Activated T-helper 9 cell treated with anti-CD3 and anti-CD28 coated beads, Interleukin-2, amount 50 U/mL, for 16 hours (primary cell): ENCODE measurements around the gene ATP2B2.
"Not testable (repeated sequence)": the region's sequence is repeated elsewhere in the genome, so short reads cannot be mapped to it uniquely, and the experiment has no call there.

Experiments
- DNase-seq: peaks from one replicate; pipeline ENCODE4 v3.0.0-alpha.2; 2020; ENCODE audit warnings: low read depth

The ATP2B2 gene

DNA sequence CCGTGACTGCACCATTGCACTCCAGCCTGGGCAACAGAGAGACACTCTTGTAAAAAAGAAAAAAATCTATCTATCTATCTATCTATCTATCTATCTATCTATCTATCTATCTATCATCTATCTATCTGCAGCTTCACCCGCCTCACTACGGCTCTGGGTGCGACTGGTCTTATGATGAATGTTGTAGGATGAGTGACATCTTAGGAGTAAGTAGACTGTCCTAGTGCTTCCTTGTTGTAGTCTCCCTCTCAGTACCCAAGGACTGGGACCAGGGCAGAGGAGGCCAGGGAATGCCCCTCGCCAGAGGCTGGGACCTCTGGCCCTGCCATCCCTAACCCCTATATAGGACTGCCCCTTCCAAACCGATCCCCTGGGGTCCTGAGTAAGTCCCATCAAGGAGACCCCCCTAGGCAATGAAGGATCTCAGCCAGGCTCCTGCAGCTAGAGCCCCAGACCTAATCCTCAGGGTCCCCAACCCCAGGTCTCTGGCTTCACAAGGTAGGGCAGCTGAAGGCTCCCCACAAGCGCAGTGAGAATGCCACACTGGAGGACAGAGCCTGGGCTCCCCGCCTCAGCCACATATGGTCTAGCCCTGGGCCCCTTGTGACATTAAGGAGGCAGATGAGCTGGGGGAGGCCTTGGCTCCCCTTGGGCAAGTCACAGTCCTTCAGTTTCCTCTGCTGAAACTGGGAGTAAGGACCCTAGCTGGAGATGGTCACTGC lies 183.6 kb downstream of the ATP2B2 start:
- DNase-seq, result no peak

- no peak for DNase-seq
These were observed 185.1 kb downstream of the ATP2B2 start for GRCh38 chr3:10320320-10320677.

GRCh38 chr3:10319804-10320203 lies 185.6 kb downstream of the ATP2B2 start:
- no peak for DNase-seq

DNA sequence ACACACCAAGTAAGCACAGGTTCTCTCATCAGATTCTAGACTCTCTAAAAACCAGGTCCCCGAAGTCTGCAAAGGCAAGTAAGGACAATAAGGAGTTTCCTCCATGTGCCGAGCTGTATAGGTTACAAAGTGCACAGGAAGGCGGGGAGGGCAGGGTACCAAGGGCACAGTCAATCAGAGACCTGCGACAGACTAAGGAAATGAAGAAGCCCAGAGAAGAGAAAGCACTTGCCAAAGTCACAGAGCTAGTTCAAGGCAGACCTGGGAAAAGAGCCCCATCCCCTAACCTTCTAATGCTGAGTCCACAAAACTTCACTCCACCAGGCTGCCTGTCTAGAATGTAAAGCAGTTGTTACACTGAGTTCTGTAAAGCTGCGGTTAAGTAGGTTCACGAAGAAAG lies 186.1 kb downstream of the ATP2B2 start:
- no peak for DNase-seq

GRCh38 chr3:10317961-10318350 lies 187.4 kb downstream of the ATP2B2 start:
- no peak for DNase-seq

GRCh38 chr3:10317311-10317960 lies 187.9 kb downstream of the ATP2B2 start:
- DNase-seq, result no peak

DNA sequence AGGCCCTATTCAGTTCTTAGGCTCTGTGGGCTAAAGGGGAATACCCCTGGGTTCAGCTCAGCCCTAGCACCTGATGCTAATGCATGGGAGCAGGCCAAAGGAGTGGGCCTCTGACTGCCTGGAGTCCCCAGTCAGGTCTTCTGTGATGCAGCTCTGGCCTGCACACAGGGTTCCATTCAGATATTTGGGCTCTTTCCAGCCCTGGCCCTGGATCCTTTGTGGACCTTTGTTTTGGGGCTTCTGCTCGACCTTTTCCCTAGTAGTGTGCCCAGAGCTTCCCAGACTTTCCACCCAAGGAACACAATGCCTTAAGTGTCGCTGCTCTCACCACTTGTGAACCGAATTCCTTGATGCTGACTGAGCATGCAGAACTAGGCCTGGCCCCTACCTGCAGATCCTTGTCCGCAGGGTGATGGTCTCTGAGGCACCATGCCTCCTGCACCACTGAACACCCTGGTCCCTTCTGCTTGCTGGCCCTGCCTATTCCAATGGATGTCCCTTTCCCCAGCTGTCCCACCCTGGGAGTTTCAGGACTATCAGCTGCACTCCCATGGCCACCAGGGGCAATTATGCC lies 189.5 kb downstream of the ATP2B2 start:
- no peak for DNase-seq

GRCh38 chr3:10315101-10315500 lies 190.3 kb downstream of the ATP2B2 start:
- no peak for DNase-seq

DNA sequence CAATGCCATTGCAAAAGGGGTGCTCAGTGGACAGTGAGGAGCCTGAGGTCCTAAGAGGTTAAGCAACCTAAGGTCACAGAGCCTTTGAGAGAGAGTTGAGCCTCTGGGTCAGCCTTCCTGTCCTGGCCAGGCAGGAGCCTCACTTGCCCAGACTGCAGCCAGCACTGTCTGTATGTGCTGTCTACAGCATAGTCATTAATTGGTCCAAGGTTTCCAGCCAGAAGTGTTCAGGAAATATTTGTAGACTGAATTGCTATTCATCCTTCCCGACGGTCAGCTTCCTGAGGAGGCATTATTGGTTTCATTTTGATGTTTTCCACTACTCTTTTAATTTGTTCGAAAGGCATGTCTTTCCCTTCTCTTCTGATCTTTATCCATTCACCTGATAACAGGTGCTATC lies 192.5 kb downstream of the ATP2B2 start:
- no peak for DNase-seq

DNA sequence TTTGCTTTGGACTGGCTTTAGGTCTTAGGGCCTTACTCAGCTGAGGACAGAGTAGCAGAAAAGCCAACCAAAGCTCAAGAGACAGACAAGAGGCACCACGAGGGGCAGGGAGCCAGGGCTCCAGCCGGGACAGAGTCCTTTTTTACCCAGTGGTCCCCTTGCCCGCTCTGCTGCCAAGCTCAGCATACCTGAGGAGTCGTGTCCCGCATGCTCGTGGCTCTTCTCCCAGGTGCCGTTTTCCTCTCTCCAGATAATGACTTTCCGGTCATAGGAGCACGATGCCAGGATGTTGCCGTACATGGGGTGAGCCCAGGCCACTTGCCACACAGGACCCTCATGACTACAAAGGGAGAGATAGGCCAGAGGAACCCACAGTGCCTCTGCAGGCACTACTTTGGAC lies 193.0 kb downstream of the ATP2B2 start:
- DNase-seq, result no peak

GRCh38 chr3:10311710-10312109 lies 193.7 kb downstream of the ATP2B2 start:
- no peak for DNase-seq

DNA sequence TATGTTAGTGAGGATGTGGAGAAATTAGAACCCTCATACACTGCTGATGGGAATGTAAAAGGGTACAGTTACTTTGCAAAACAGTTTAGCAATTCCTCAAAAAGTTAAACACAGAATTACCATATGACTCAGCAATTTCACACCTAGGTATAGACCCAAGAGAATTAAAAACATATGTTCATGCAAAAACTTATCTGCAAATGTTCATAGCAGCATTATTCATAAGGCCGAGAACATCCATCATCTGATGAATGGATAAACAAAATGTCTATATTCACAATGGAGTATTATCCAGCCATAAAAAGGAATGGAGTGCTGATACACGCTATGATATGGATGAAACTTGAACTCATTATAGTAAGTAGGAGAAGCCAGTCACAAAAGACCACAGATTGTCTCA lies 194.8 kb downstream of the ATP2B2 start:
- DNase-seq, result no peak

DNA sequence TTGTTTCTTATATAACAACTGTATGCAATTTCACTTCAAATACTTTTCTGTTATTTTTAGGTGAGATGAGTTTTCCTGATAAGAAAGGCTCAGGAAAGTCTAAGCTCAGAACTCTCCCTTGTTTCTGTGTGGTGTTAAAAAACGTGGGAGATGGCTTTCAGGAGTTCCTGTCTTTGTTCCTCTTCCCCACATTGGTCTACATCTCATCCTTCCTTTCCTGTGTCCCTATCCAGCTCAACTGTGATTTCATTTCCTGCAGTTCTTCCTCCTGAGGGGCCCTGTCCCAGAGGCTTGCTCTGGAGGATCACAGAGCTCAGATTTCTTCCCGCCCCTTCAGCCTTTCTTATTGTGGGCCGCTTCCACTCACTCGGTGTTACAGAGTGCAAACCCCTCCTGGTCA lies 195.7 kb downstream of the ATP2B2 start:
- no peak for DNase-seq

DNA sequence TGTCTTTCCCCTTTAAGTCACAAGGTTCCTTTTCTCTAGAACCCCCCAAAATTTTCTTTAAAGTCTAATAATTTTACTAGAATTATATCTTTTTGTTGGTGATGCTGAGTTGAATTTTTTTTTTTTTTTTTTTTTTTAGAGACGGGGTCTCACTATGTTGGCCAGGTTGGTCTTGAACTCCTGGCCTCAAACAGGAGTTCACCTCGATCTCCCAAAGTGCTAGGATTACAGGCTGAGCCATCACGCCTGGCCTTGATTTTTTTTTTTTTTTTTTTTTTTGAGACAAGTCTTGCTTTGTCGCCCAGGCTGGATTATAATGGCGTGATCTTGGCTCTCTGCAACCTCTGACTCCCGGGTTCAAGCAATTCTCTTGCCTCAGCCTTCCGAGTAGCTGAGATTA lies 196.7 kb downstream of the ATP2B2 start:
- no peak for DNase-seq

DNA sequence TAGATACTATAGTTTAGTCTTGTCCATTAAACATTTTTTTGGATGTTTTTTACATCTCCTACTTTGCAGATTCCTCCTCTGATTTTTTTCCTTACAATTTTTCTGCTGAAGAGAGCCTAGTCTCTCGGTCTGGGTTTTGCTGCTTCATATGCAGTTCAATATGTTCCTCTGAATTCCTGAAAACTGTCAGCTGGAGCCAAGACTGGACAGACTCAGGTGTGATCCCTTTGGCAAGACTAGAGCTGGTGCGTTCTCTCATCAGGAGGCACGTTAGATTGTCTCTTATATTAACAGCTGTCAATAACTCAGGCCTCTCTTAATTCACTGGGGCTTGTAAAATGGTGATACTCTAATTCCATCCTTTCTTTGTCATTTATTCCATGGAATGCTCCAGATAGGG lies 199.2 kb downstream of the ATP2B2 start:
- no peak for DNase-seq

- DNase-seq, result no peak
These were observed 200.0 kb downstream of the ATP2B2 start for GRCh38 chr3:10305331-10305902.

DNA sequence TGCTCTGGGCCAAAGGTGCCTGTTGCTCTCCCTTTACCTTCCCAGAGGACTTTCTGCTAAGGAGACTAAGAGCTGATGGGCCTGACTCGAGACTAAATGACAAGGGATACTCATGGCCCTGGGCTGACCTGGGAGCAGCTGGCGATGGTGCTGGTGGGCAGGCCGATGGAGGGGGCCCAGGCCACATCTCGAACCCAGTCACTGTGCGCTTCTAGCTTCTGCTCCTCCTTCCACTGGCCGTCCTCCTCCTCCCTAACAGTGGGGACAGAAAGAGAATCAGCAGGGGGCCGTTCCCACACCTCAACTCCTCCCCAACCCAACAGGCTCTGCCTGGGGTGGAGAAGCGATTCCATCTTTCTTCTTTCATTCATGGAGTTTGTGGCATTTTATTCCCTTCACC lies 200.5 kb downstream of the ATP2B2 start:
- no peak for DNase-seq

GRCh38 chr3:10303785-10304184 lies 201.6 kb downstream of the ATP2B2 start:
- DNase-seq, result no peak

GRCh38 chr3:10303105-10303504 lies 202.3 kb downstream of the ATP2B2 start:
- DNase-seq, result no peak

DNA sequence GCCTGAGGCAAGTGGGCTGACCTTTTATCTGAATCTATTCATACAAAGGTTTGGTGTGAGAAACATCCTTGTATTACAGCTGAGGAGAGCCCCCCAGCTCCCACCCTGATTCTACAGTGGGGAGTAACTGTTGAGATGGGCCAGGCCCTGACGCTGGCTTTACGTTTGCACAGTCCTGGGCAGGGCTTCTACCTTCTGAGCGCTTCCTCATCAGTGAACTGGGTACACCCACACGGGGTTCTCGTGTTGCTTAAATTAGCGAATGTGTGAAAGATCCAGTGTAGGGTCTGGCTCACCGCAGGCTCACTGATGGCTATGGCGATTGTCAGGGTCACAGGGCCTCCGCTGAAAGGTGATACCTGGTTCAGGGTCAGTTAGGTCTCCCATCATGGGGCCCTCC lies 205.3 kb downstream of the ATP2B2 start:
- DNase-seq, result no peak

GRCh38 chr3:10299679-10300078 lies 205.7 kb downstream of the ATP2B2 start:
- DNase-seq, result no peak

GRCh38 chr3:10299175-10299574 lies 206.2 kb downstream of the ATP2B2 start:
- DNase-seq, result no peak

GRCh38 chr3:10298064-10298463 lies 207.3 kb downstream of the ATP2B2 start:
- not testable (repeated sequence) for DNase-seq
